ENCODE measurements around the gene ZNF471. TPM values are rescaled to one million over a fixed set of nuclear protein-coding genes. Genes with fewer than 3 reads are reported as not detected.

The ZNF471 gene
- polyA plus RNA-seq (2013) = 1.6 and 2.0 TPM in 2 replicates

GRCh38 chr19:56507446-56508289, at the start of gene ZNF471:
Gene ZNF471, plus strand, starts transcription at chr19:56507855. Its CDS starts 3,717 bp downstream, at chr19:56511572.
- no peaks in the 10 kb centered on the region for H3K36me3 ChIP-seq (ENCODE audit: control insufficient read depth in 1 of 2, insufficient read depth in 2 of 2, low read length in 2 of 2)
- H3K4me3 ChIP-seq (ENCODE audit: low read depth, low read length) = peak within 1 kb of the TSS; percentile 84
- H3K79me1 ChIP-seq (ENCODE audit: low read length) = peaks cover 2% of the 10 kb centered on the region
- H3K79me2 ChIP-seq (ENCODE audit: control insufficient read depth, insufficient read depth, low read length, poor library complexity) = peaks cover 5% of the 10 kb centered on the region
- peak within 1 kb of the TSS; percentile 96 for H3K4me2 ChIP-seq (ENCODE audit: low read length)
- H2AFZ ChIP-seq (ENCODE audit: insufficient read depth, low read length, poor library complexity) = peak within 1 kb of the TSS; percentile 92
- peak within 1 kb of the TSS; percentile 89 for H2BK120ac ChIP-seq (ENCODE audit: insufficient read depth, low read length, poor library complexity)
- H3K23ac ChIP-seq (ENCODE audit: low read length) = no peak within 1 kb of the TSS
- peak; percentile 94 to 99 for DNase-seq
- H2AK5ac ChIP-seq (ENCODE audit: low read length) = no peak within 1 kb of the TSS
- H4K91ac ChIP-seq (ENCODE audit: low read depth, low read length) = peak within 1 kb of the TSS; percentile 93
- H3K9me3 ChIP-seq (ENCODE audit: insufficient read depth, low read depth, low read length) = peaks cover 2% of the 10 kb centered on the region
- peak within 1 kb of the TSS; percentile 92 for H3K14ac ChIP-seq (ENCODE audit: low read length)
- peaks cover 3 to 8% of the 10 kb centered on the region in 2 experiments for H3K4me1 ChIP-seq (ENCODE audit: control insufficient read depth in 1 of 2, insufficient read depth in 2 of 2, low read length in 2 of 2)
- H4K8ac ChIP-seq (ENCODE audit: low read depth, low read length) = peak within 1 kb of the TSS; percentile 89
- no peak within 1 kb of the TSS for H2BK12ac ChIP-seq (ENCODE audit: low read length)
- peak within 1 kb of the TSS; percentile 73 for H4K12ac ChIP-seq (ENCODE audit: low read depth, low read length)
- no CpG with 5 or more reads among the region's 74 CpGs for WGBS (ENCODE audit: extremely low coverage, insufficient coverage, insufficient read length)
- peak within 1 kb of the TSS; percentile 43 for H3K4ac ChIP-seq (ENCODE audit: low read depth, low read length)
- H3K27ac ChIP-seq (ENCODE audit: low read depth, low read length) = peak within 1 kb of the TSS; percentile 88
- peak within 1 kb of the TSS; percentile 96 for H3K18ac ChIP-seq (ENCODE audit: low read length)
- H3K27me3 ChIP-seq (ENCODE audit: insufficient read depth, low read length) = no peaks in the 10 kb centered on the region
- peak within 1 kb of the TSS; percentile 97 for H2BK5ac ChIP-seq (ENCODE audit: low read depth, low read length, poor library complexity)
- H3K9ac ChIP-seq (ENCODE audit: low read length) = peak within 1 kb of the TSS; percentile 92

- Histone ChIP-seq H4K12ac (ENCODE audit: low read depth, low read length) (no peak overlapping the region), H2BK12ac (ENCODE audit: low read length) (no peak overlapping the region), H3K4me2 (ENCODE audit: low read length) (no peak overlapping the region), H2BK5ac (ENCODE audit: low read depth, low read length, poor library complexity) (no peak overlapping the region), H3K9ac (ENCODE audit: low read length) (no peak overlapping the region), H3K9me3 (ENCODE audit: insufficient read depth, low read depth, low read length) (peaks cover 3% of the 10 kb centered on the region), H3K4ac (ENCODE audit: low read depth, low read length) (peak overlapping the region; percentile 8), H3K14ac (ENCODE audit: low read length) (no peak overlapping the region), H2BK120ac (ENCODE audit: insufficient read depth, low read length, poor library complexity) (no peak overlapping the region), H3K79me1 (ENCODE audit: low read length) (peaks cover 13% of the 10 kb centered on the region), H3K36me3 (ENCODE audit: control insufficient read depth in 1 of 2, insufficient read depth in 2 of 2, low read length in 2 of 2) (peaks cover 0 to 2% of the 10 kb centered on the region in 2 experiments), H3K4me1 (ENCODE audit: control insufficient read depth in 1 of 2, insufficient read depth in 2 of 2, low read length in 2 of 2) (peaks cover 5 to 10% of the 10 kb centered on the region in 2 experiments), H3K23ac (ENCODE audit: low read length) (no peak overlapping the region), H2AK5ac (ENCODE audit: low read length) (no peak overlapping the region), H4K91ac (ENCODE audit: low read depth, low read length) (no peak overlapping the region), H3K27me3 (ENCODE audit: insufficient read depth, low read length) (no peaks in the 10 kb centered on the region), H3K4me3 (ENCODE audit: low read depth, low read length) (no peak overlapping the region), H4K8ac (ENCODE audit: low read depth, low read length) (no peak overlapping the region), H3K79me2 (ENCODE audit: control insufficient read depth, insufficient read depth, low read length, poor library complexity) (peaks cover 11% of the 10 kb centered on the region), H3K27ac (ENCODE audit: low read depth, low read length) (no peak overlapping the region), H2AFZ (ENCODE audit: insufficient read depth, low read length, poor library complexity) (no peak overlapping the region), H3K18ac (ENCODE audit: low read length) (no peak overlapping the region)
- DNase-seq = no peak
- no CpG with 5 or more reads among the region's 3 CpGs for WGBS (ENCODE audit: extremely low coverage, insufficient coverage, insufficient read length)
These were observed 33.3 kb upstream of the ZNF471 start for GRCh38 chr19:56474308-56474707.

GRCh38 chr19:56476093-56476492, 31.6 kb upstream of the ZNF471 start:
- no peak overlapping the region for H3K4me3 ChIP-seq (ENCODE audit: low read depth, low read length)
- H3K27ac ChIP-seq (ENCODE audit: low read depth, low read length) = no peak overlapping the region
- H3K4me1 ChIP-seq (ENCODE audit: control insufficient read depth in 1 of 2, insufficient read depth in 2 of 2, low read length in 2 of 2) = peaks cover 5 to 10% of the 10 kb centered on the region in 2 experiments
- H2AK5ac ChIP-seq (ENCODE audit: low read length) = no peak overlapping the region
- no peak overlapping the region for H3K14ac ChIP-seq (ENCODE audit: low read length)
- H3K23ac ChIP-seq (ENCODE audit: low read length) = no peak overlapping the region
- no peak overlapping the region for H2BK12ac ChIP-seq (ENCODE audit: low read length)
- no peak overlapping the region for H2BK5ac ChIP-seq (ENCODE audit: low read depth, low read length, poor library complexity)
- H4K91ac ChIP-seq (ENCODE audit: low read depth, low read length) = no peak overlapping the region
- no peak overlapping the region for H4K12ac ChIP-seq (ENCODE audit: low read depth, low read length)
- H3K4me2 ChIP-seq (ENCODE audit: low read length) = peak overlapping the region; percentile 92
- peaks cover 11% of the 10 kb centered on the region for H3K79me2 ChIP-seq (ENCODE audit: control insufficient read depth, insufficient read depth, low read length, poor library complexity)
- no CpG with 5 or more reads among the region's 10 CpGs for WGBS (ENCODE audit: extremely low coverage, insufficient coverage, insufficient read length)
- peaks cover 3% of the 10 kb centered on the region for H3K9me3 ChIP-seq (ENCODE audit: insufficient read depth, low read depth, low read length)
- DNase-seq = no peak
- H3K4ac ChIP-seq (ENCODE audit: low read depth, low read length) = no peak overlapping the region
- peaks cover 13% of the 10 kb centered on the region for H3K79me1 ChIP-seq (ENCODE audit: low read length)
- H2AFZ ChIP-seq (ENCODE audit: insufficient read depth, low read length, poor library complexity) = no peak overlapping the region
- peaks cover 0 to 2% of the 10 kb centered on the region in 2 experiments for H3K36me3 ChIP-seq (ENCODE audit: control insufficient read depth in 1 of 2, insufficient read depth in 2 of 2, low read length in 2 of 2)
- no peak overlapping the region for H4K8ac ChIP-seq (ENCODE audit: low read depth, low read length)
- no peaks in the 10 kb centered on the region for H3K27me3 ChIP-seq (ENCODE audit: insufficient read depth, low read length)
- no peak overlapping the region for H3K18ac ChIP-seq (ENCODE audit: low read length)
- no peak overlapping the region for H3K9ac ChIP-seq (ENCODE audit: low read length)
- no peak overlapping the region for H2BK120ac ChIP-seq (ENCODE audit: insufficient read depth, low read length, poor library complexity)

GRCh38 chr19:56476651-56477428, 30.8 kb upstream of the ZNF471 start, which contains the start of gene ZNF667:
Gene ZNF667, minus strand, starts transcription at chr19:56477345. Its CDS starts 14,975 bp downstream, at chr19:56462370.
- peak within 1 kb of the TSS; percentile 50 for H3K14ac ChIP-seq (ENCODE audit: low read length)
- peak within 1 kb of the TSS; percentile 90 for H4K8ac ChIP-seq (ENCODE audit: low read depth, low read length)
- H3K18ac ChIP-seq (ENCODE audit: low read length) = peak within 1 kb of the TSS; percentile 68
- H3K23ac ChIP-seq (ENCODE audit: low read length) = no peak within 1 kb of the TSS
- H2BK5ac ChIP-seq (ENCODE audit: low read depth, low read length, poor library complexity) = peak within 1 kb of the TSS; percentile 59
- H3K9ac ChIP-seq (ENCODE audit: low read length) = peak within 1 kb of the TSS; percentile 93
- no peaks in the 10 kb centered on the region for H3K36me3 ChIP-seq (ENCODE audit: control insufficient read depth in 1 of 2, insufficient read depth in 2 of 2, low read length in 2 of 2)
- peaks cover 5 to 10% of the 10 kb centered on the region in 2 experiments for H3K4me1 ChIP-seq (ENCODE audit: control insufficient read depth in 1 of 2, insufficient read depth in 2 of 2, low read length in 2 of 2)
- no peak within 1 kb of the TSS for H2AK5ac ChIP-seq (ENCODE audit: low read length)
- peak within 1 kb of the TSS; percentile 43 for H2BK120ac ChIP-seq (ENCODE audit: insufficient read depth, low read length, poor library complexity)
- H3K4me2 ChIP-seq (ENCODE audit: low read length) = peak within 1 kb of the TSS; percentile 92
- peak within 1 kb of the TSS; percentile 17 for H3K4ac ChIP-seq (ENCODE audit: low read depth, low read length)
- no peaks in the 10 kb centered on the region for H3K27me3 ChIP-seq (ENCODE audit: insufficient read depth, low read length)
- H3K27ac ChIP-seq (ENCODE audit: low read depth, low read length) = no peak within 1 kb of the TSS
- H2AFZ ChIP-seq (ENCODE audit: insufficient read depth, low read length, poor library complexity) = peak within 1 kb of the TSS; percentile 96
- H2BK12ac ChIP-seq (ENCODE audit: low read length) = no peak within 1 kb of the TSS
- H3K79me2 ChIP-seq (ENCODE audit: control insufficient read depth, insufficient read depth, low read length, poor library complexity) = peaks cover 11% of the 10 kb centered on the region
- H4K12ac ChIP-seq (ENCODE audit: low read depth, low read length) = peak within 1 kb of the TSS; percentile 67
- peak within 1 kb of the TSS; percentile 60 for H4K91ac ChIP-seq (ENCODE audit: low read depth, low read length)
- DNase-seq = peak in 1 of 2 donors; percentile 25
- peaks cover 13% of the 10 kb centered on the region for H3K79me1 ChIP-seq (ENCODE audit: low read length)
- H3K9me3 ChIP-seq (ENCODE audit: insufficient read depth, low read depth, low read length) = peaks cover 3% of the 10 kb centered on the region
- WGBS (ENCODE audit: extremely low coverage, insufficient coverage, insufficient read length) = no CpG with 5 or more reads among the region's 69 CpGs
- peak within 1 kb of the TSS; percentile 100 for H3K4me3 ChIP-seq (ENCODE audit: low read depth, low read length)
